Measurements from ENCODE around the gene TBCK.

DNA sequence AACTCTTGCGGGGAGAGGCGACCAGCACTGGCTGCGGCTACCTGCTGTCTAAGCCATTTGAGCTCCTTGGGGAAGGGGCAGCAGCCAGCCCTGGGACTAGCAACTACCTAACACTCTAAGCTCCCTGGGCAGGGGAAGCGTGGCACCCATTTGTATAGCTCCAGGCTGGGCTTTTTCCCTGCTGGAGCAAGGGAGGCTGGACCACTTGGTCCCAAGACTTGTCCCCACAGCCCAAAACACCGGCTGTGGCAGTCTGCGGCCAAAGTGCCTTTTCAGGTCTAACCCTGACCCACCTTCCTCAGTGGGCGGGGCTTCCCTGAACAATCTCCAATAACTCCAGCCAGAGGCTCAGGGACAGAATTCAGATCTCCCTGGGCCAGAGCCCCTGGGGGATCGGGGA is 232.9 kb downstream of the TBCK start:
- TF ChIP-seq CTCF (optimal IDR thresholded peaks at IDR 0.05 in 1 of 3, IDR thresholded peaks at IDR 0.05 in 1 of 3, conservative IDR thresholded peaks at IDR 0.05 in 1 of 3; ENCODE audit: extremely low read depth in 1 of 3, insufficient read depth in 2 of 3, low read length in 3 of 3) (no peak), EZH2 (IDR thresholded peaks at IDR 0.05; ENCODE audit: low read length) (no peak)
